PC-3 (cell line): Measurements from ENCODE around the gene SLCO2A1.

Experiments used
- CTCF ChIP-seq: fragments of 300-600 bp; sonication (generic); conservative IDR thresholded peaks from 2 replicates; pipeline ENCODE4 v1.5.1; 2017; ENCODE audit warnings: antibody characterized with exemption, low read depth, mild to moderate bottlenecking, low read length
- EZH2phosphoT487 ChIP-seq: fragments of 300-600 bp; sonication (generic); IDR thresholded peaks from 2 replicates; pipeline ENCODE4 v1.6.1; 2018; ENCODE audit warnings: mild to moderate bottlenecking, antibody characterized with exemption, low read length, borderline replicate concordance

DNA sequence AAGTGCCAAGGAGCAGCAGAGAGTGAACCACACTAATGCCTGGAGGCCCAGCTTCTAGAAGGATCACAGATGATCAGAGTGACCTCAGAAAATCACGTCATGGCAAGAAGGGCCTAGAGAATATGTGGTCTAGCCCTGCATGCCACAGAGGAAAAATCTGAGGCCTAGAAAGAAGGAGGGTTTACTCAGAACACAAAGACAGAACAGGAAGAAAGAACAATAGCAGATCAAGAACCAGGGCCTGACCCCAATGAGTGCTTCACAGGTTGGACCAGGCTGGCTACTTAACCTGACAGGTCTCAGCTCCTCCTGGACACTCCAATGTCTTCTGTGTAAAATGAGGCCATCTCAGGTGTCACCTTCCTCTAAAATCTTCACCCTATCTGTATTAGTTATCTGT is 148.2 kb downstream of the SLCO2A1 start:
- TF ChIP-seq EZH2phosphoT487: no peak
- no peak for TF ChIP-seq CTCF
